Spinal cord (tissue), 10 donors: ENCODE measurements around the gene FAN1. TPM values are rescaled to one million over a fixed set of nuclear protein-coding genes. Genes with fewer than 3 reads are reported as not detected.
A peak's percentile ranks its signal among the peaks of the same experiment; 100 is the strongest.

ENCODE experiments used
- DNase-seq, 6 donors: peaks; one replicate each; pipeline versions ENCODE4 v3.0.0 to v3.0.0-alpha.2; 2013 to 2015; ENCODE audit warnings: low spot score in 6 of 6, low read depth in 4 of 6
- H3K27ac ChIP-seq: one replicate; pipeline ENCODE4 v1.5.1; 2013; ENCODE audit warnings: low read depth, low read length, control low read depth
- H3K27me3 ChIP-seq: one replicate; pipeline ENCODE4 v1.6.1; 2013; ENCODE audit warnings: low read length; ENCODE audit not compliant: control insufficient read depth, insufficient read depth
- H3K36me3 ChIP-seq: one replicate; pipeline ENCODE4 v1.6.1; 2013; ENCODE audit warnings: low read length; ENCODE audit not compliant: control insufficient read depth, insufficient read depth
- H3K4me1 ChIP-seq: one replicate; pipeline ENCODE4 v1.6.1; 2013; ENCODE audit warnings: low read length; ENCODE audit not compliant: control insufficient read depth, insufficient read depth
- H3K4me3 ChIP-seq: one replicate; pipeline ENCODE4 v1.5.1; 2013; ENCODE audit warnings: low read depth, low read length, control low read depth
- H3K9me3 ChIP-seq: one replicate; pipeline ENCODE4 v1.6.1; 2013; ENCODE audit warnings: low read length; ENCODE audit not compliant: control insufficient read depth, insufficient read depth
- WGBS: methylation state at CpG from one replicate; pipeline ENCODE4 v1.1.5; 2013; ENCODE audit warnings: missing lambda C conversion rate; ENCODE audit not compliant: insufficient coverage; 5-methylcytosine and 5-hydroxymethylcytosine counted together
- polyA plus RNA-seq, 2 donors: library from polyadenylated mRNA; unstranded; fragments of 120-200 nt; gene quantifications; one replicate each; pipeline ENCODE4 v1.2.1, GENCODE V29; 2013; ENCODE audit not compliant: insufficient read length in 2 of 2
- total RNA-seq, 2 donors: library from RNA; depleted of rRNA in 1 of 2; stranded (reverse); fragments of 120-200 nt in 1 of 2; fragments of >200 nt in 1 of 2; gene quantifications; one replicate each; pipeline versions ENCODE4 v1.2.3 to v1.2.4, GENCODE V29; 2013 to 2014
- donor health status: healthy.

FAN1 gene
- total and polyA plus RNA-seq, 4 donors, result 33.2 to 37.1 (median 36.2) TPM

- WGBS, result 90% methylated on average over 2 of the region's 8 CpGs
- Histone ChIP-seq H3K9me3 (no peaks in the 10 kb centered on the region), H3K27ac (no peak overlapping the region), H3K27me3 (no peaks in the 10 kb centered on the region), H3K4me3 (no peak overlapping the region), H3K4me1 (no peaks in the 10 kb centered on the region), H3K36me3 (peaks cover 37% of the 10 kb centered on the region)
- DNase-seq, result no peak
Measured at GRCh38 chr15:30943654-30944335, 40.1 kb downstream of the FAN1 start.

DNA sequence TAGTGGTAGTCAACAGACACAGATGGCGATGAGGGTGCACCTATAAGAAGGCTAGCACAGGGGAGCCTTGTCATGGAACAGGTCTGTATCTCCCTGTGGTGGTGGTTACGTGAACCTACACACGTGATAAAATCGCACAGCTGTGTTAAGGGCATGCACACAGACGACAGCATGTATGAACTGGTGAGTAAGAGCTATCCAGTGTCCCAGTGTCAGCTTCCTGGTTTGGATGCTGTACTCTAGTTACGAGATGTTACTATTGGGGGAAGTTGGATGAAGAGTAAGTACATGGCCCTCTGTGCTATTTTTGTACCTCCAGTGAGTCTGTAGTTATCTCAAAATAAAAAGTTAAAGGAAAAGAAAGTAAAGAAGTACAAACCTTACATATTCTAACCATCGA, 49.5 kb downstream of the FAN1 start:
- no peak for DNase-seq
- Histone ChIP-seq H3K27ac (no peak overlapping the region), H3K4me3 (no peak overlapping the region), H3K4me1 (no peaks in the 10 kb centered on the region), H3K27me3 (no peaks in the 10 kb centered on the region), H3K9me3 (no peaks in the 10 kb centered on the region), H3K36me3 (peaks cover 30% of the 10 kb centered on the region)
- WGBS, result 100% methylated on average over 5 of the region's 7 CpGs

- WGBS, result 78% methylated on average over 5 of the region's 7 CpGs
- Histone ChIP-seq H3K4me1 (no peaks in the 10 kb centered on the region), H3K4me3 (no peak overlapping the region), H3K9me3 (no peaks in the 10 kb centered on the region), H3K27ac (no peak overlapping the region), H3K36me3 (peaks cover 30% of the 10 kb centered on the region), H3K27me3 (no peaks in the 10 kb centered on the region)
- DNase-seq, result no peak
Measured at GRCh38 chr15:30953731-30954378, 50.1 kb downstream of the FAN1 start.

GRCh38 chr15:30954674-30955073, 51.0 kb downstream of the FAN1 start:
- no peak overlapping the region for H3K4me3 ChIP-seq

DNA sequence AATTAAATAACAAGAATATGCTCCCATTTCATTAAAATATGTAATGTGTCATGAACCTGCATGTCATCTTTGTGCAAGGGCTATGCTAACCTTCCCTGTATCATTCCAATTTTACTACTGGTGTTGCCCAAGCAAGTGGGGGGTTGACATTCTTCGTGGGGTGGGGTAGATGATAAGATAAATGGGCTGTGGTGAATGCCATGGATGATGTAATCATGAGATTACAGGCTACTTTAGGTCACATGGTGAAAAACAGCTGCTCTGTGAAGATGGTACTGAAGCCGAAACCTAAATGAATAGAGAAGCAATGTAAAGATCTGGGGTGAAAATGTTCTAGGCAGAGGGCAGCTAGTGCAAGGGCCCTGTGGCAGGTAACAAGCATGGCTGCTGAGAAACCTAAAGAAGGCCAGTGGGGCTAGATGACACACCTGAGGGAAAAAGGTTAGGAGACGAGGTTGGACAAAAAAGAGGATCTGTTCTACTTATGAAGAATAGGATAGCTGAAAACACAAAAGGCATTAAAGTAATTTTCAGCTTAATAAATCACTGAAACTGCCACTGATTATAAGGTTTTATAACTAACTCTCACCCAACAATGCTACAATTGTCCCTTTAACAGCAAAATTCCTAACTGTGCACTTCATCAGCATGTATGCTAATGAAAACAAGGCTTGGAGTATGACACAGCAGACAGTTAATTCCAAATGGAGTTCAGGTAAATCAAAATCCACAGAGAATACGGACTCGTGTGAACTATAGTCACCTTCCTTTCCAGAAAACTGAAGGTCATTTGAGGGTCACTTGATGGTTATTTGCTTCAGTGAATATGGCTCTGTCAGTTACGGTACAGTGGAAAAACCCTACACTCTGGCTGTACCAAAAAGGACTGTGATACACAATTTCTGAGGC, 52.8 kb downstream of the FAN1 start:
- 90% methylated on average over 2 of the region's 6 CpGs for WGBS
- no peaks in the 10 kb centered on the region for H3K27me3 ChIP-seq
- no peak overlapping the region for H3K4me3 ChIP-seq
- H3K4me1 ChIP-seq, result no peaks in the 10 kb centered on the region
- H3K36me3 ChIP-seq, result peaks cover 29% of the 10 kb centered on the region
- no peak overlapping the region for H3K27ac ChIP-seq
- no peak for DNase-seq
- no peaks in the 10 kb centered on the region for H3K9me3 ChIP-seq

More at GRCh38 chr15:30954674-30955073, 51.0 kb downstream of the FAN1 start:
- H3K4me1 ChIP-seq, result no peaks in the 10 kb centered on the region
- no CpG with 5 or more reads among the region's 1 CpG for WGBS
- DNase-seq, result no peak
- no peak overlapping the region for H3K27ac ChIP-seq
- no peaks in the 10 kb centered on the region for H3K27me3 ChIP-seq
- no peaks in the 10 kb centered on the region for H3K9me3 ChIP-seq
- H3K36me3 ChIP-seq, result peaks cover 30% of the 10 kb centered on the region

- H3K9me3 ChIP-seq, result no peaks in the 10 kb centered on the region
- whole genome bisulfite sequencing, result 96% methylated on average over 5 of the region's 5 CpGs
- H3K27me3 ChIP-seq, result no peaks in the 10 kb centered on the region
- H3K36me3 ChIP-seq, result peaks cover 17% of the 10 kb centered on the region
- H3K4me3 ChIP-seq, result no peak overlapping the region
- DNase-seq, result no peak
- no peak overlapping the region for H3K27ac ChIP-seq
- no peaks in the 10 kb centered on the region for H3K4me1 ChIP-seq
Measured at GRCh38 chr15:30958219-30958618, 54.5 kb downstream of the FAN1 start.

- H3K27ac ChIP-seq, result no peak overlapping the region
- no peaks in the 10 kb centered on the region for H3K9me3 ChIP-seq
- H3K4me3 ChIP-seq, result no peak overlapping the region
- peak in 2 of 6 donors; percentile 47 to 94 for DNase-seq
- H3K36me3 ChIP-seq, result peaks cover 13% of the 10 kb centered on the region
- no peaks in the 10 kb centered on the region for H3K4me1 ChIP-seq
- H3K27me3 ChIP-seq, result no peaks in the 10 kb centered on the region
Measured at GRCh38 chr15:30962079-30962478, 58.4 kb downstream of the FAN1 start.

- no peaks in the 10 kb centered on the region for H3K9me3 ChIP-seq
- H3K4me1 ChIP-seq, result no peaks in the 10 kb centered on the region
- WGBS, result 82% methylated on average over 2 of the region's 3 CpGs
- H3K27me3 ChIP-seq, result no peaks in the 10 kb centered on the region
- H3K4me3 ChIP-seq, result no peak overlapping the region
- peaks cover 8% of the 10 kb centered on the region for H3K36me3 ChIP-seq
- H3K27ac ChIP-seq, result no peak overlapping the region
- DNase-seq, result no peak
Measured at GRCh38 chr15:30962659-30963058, 58.9 kb downstream of the FAN1 start.

- WGBS, result no CpG with 5 or more reads among the region's 3 CpGs
- Histone ChIP-seq H3K4me1 (no peaks in the 10 kb centered on the region), H3K4me3 (no peak overlapping the region), H3K9me3 (no peaks in the 10 kb centered on the region), H3K27me3 (no peaks in the 10 kb centered on the region), H3K36me3 (peaks cover 5% of the 10 kb centered on the region), H3K27ac (no peak overlapping the region)
- DNase-seq, result no peak
Measured at GRCh38 chr15:30963681-30964080, 60.0 kb downstream of the FAN1 start.
